Esophagus muscularis mucosa (tissue), 4 donors: Measurements from ENCODE around the gene DNAH2.
A peak's percentile ranks its signal among the peaks of the same experiment; 100 is the strongest.

Experiments used
- CTCF ChIP-seq, 3 experiments: fragments of 200-600 bp in 2 of 3; fragments of 450-650 bp in 1 of 3; sonication (generic) in 2 of 3; IDR thresholded peaks; one replicate each; pipeline ENCODE4 v1.5.1; 2017 to 2019; ENCODE audit warnings: antibody characterized with exemption in 3 of 3, mild to moderate bottlenecking in 2 of 3, moderate library complexity in 1 of 3
- EP300 ChIP-seq: sonication (generic); formaldehyde crosslinking; IDR thresholded peaks from one replicate; pipeline ENCODE4 v1.6.1; 2017; ENCODE audit warnings: antibody characterized with exemption
- POLR2A ChIP-seq: fragments of 450-650 bp; IDR thresholded peaks from one replicate; pipeline ENCODE4 v1.6.1; 2017; ENCODE audit warnings: antibody characterized with exemption, moderate library complexity, mild to moderate bottlenecking, low read depth
- POLR2AphosphoS5 ChIP-seq, 2 donors: sonication (generic); formaldehyde crosslinking; IDR thresholded peaks; one replicate each; pipeline ENCODE4 v1.6.1; 2017; ENCODE audit warnings: antibody characterized with exemption in 2 of 2

DNA sequence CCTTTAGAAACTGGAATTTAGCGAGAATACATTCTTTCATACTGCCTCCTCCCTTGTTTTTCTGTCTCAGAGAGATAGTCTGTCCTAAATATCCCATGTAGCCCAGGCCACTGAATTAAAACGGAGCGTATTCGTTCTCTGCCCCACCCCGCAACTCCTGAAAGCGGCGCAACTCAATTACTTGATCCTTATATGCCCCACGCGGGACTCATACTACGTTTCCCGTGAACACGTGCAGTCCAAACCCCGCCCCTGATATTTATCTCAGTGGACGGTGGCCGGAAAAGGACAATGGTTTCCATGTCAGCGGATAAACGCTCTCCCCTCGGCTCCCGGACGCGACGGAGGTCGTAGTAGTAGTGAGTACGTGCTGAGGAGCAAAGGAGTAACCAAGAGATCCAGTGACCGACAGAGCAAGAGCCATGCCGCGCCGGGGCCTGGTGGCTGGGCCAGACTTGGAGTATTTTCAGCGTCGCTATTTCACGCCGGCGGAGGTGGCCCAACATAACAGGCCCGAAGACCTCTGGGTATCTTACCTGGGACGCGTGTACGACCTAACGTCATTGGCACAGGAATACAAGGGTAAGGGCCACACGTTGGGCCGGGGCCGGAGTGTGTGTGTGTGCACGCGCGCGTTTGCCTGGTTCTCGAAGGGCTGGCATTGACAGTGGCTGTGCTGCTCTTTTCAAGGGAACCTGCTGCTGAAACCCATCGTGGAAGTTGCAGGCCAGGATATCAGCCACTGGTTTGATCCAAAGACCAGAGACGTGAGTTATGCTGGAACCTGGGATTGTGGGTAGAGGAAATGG, 140.4 kb downstream of the DNAH2 start, which contains the start of gene CYB5D1:
- peak in 1 of 3 experiments; percentile 7 for TF ChIP-seq CTCF (IDR thresholded peaks at IDR 0.05)
- TF ChIP-seq POLR2A = no peak
- peak; percentile 85 to 86 for TF ChIP-seq POLR2AphosphoS5 (IDR thresholded peaks at IDR 0.05)
- TF ChIP-seq EP300 = no peak
